IMR-90 (cell line): ENCODE results near the gene ZNF821. TPM values are rescaled to one million over a fixed set of nuclear protein-coding genes. Genes with fewer than 3 reads are reported as not detected.
A peak's percentile ranks its signal among the peaks of the same experiment; 100 is the strongest.

ENCODE experiments used
- ATAC-seq: fragments of 200-7000 bp; cut with Tn5 transposase; 2 replicates; pipeline ENCODE4 v1.9.1; 2020; ENCODE audit warnings: low read depth, mild to moderate bottlenecking, moderate library complexity
- BruUV-seq: library from RNA; stranded (reverse); fragments of 400-500 nt; replicated peaks from 2 replicates; lab custom pipeline; 2021; lab: Mats Ljungman, UMichigan
- CTCF ChIA-PET: fragments of 300-600 bp; formaldehyde crosslinking; extraction: SDS; loops from one replicate; lab custom pipeline; 2021; ENCODE audit warnings: antibody characterized with exemption; lab: Yijun Ruan, JAX
- POLR2A ChIA-PET: fragments of 300-600 bp; sonication (Branson Sonifier 250); formaldehyde crosslinking; loops from one replicate; lab custom pipeline; 2022; ENCODE audit warnings: antibody characterized with exemption; ENCODE audit not compliant: unreplicated experiment; lab: Charles Lee
- DNase-seq: peaks from one replicate; pipeline ENCODE4 v3.0.0; 2013
- H2AFZ ChIP-seq: replicated peaks from 2 replicates; pipeline ENCODE3; 2013; ENCODE audit warnings: low read length, mild to moderate bottlenecking; ENCODE audit not compliant: poor library complexity
- H2AK5ac ChIP-seq: 2 replicates; pipeline ENCODE4 v1.6.1; 2013; ENCODE audit warnings: low read depth, low read length, inconsistent platforms
- H2AK9ac ChIP-seq: replicated peaks from 2 replicates; pipeline ENCODE3; 2013; ENCODE audit warnings: mild to moderate bottlenecking, low read depth, low read length, moderate library complexity; ENCODE audit not compliant: poor library complexity
- H2BK120ac ChIP-seq: 2 replicates; pipeline ENCODE4 v1.6.1; 2013; ENCODE audit warnings: low read depth, low read length, inconsistent platforms
- H2BK15ac ChIP-seq: 3 replicates; pipeline ENCODE4 v1.6.1; 2013; ENCODE audit warnings: low read depth, low read length, inconsistent platforms
- H2BK20ac ChIP-seq: 2 replicates; pipeline ENCODE4 v1.6.1; 2013; ENCODE audit warnings: low read depth, mild to moderate bottlenecking, inconsistent platforms, low read length, moderate library complexity
- H2BK5ac ChIP-seq: 2 replicates; pipeline ENCODE4 v1.6.1; 2013; ENCODE audit warnings: mild to moderate bottlenecking, low read depth, low read length, inconsistent platforms; ENCODE audit not compliant: poor library complexity, severe bottlenecking
- H3K14ac ChIP-seq: replicated peaks from 2 replicates; pipeline ENCODE4 v1.6.1; 2013; ENCODE audit warnings: low read depth, low read length, inconsistent platforms
- H3K18ac ChIP-seq: 2 replicates; pipeline ENCODE4 v1.6.1; 2013; ENCODE audit warnings: low read depth, low read length, control low read depth
- H3K23ac ChIP-seq: 2 replicates; pipeline ENCODE4 v1.6.1; 2013; ENCODE audit warnings: low read depth, low read length, inconsistent platforms
- H3K27ac ChIP-seq: 2 replicates; pipeline ENCODE4 v1.5.1; 2013; ENCODE audit warnings: mild to moderate bottlenecking, control low read depth, low read length; ENCODE audit not compliant: insufficient read depth
- H3K27me3 ChIP-seq: 2 replicates; pipeline ENCODE4 v1.6.1; 2013; ENCODE audit warnings: low read length; ENCODE audit not compliant: control insufficient read depth, insufficient read depth
- H3K36me3 ChIP-seq: 2 replicates; pipeline ENCODE4 v1.6.1; 2013; ENCODE audit warnings: low read length, mixed read lengths; ENCODE audit not compliant: control insufficient read depth, insufficient read depth
- H3K4ac ChIP-seq: 2 replicates; pipeline ENCODE4 v1.6.1; 2013; ENCODE audit warnings: low read depth, low read length, inconsistent platforms
- H3K4me1 ChIP-seq: 2 replicates; pipeline ENCODE4 v1.6.1; 2013; ENCODE audit warnings: low read length, mixed read lengths; ENCODE audit not compliant: control insufficient read depth, insufficient read depth
- H3K4me2 ChIP-seq: 2 replicates; pipeline ENCODE4 v1.6.1; 2013; ENCODE audit warnings: low read depth, mild to moderate bottlenecking, control low read depth, low read length, moderate library complexity
- H3K4me3 ChIP-seq: 2 replicates; pipeline ENCODE4 v1.5.1; 2013; ENCODE audit warnings: low read depth, mild to moderate bottlenecking, control low read depth, low read length, moderate library complexity; ENCODE audit not compliant: insufficient read depth
- H3K56ac ChIP-seq: 2 replicates; pipeline ENCODE4 v1.6.1; 2013; ENCODE audit warnings: low read length, inconsistent platforms; ENCODE audit not compliant: insufficient read depth; ENCODE audit errors: extremely low read depth
- H3K79me1 ChIP-seq, 2 experiments: 2 replicates each; pipeline ENCODE4 v1.6.1; 2013; ENCODE audit warnings: low read length in 2 of 2, inconsistent platforms in 1 of 2, low read depth in 1 of 2
- H3K9ac ChIP-seq: 2 replicates; pipeline ENCODE4 v1.6.1; 2013; ENCODE audit warnings: low read depth, low read length, control low read depth
- H3K9me1 ChIP-seq: 2 replicates; pipeline ENCODE4 v1.6.1; 2013; ENCODE audit warnings: low read length, inconsistent platforms; ENCODE audit not compliant: insufficient read depth
- H3K9me3 ChIP-seq: 2 replicates; pipeline ENCODE4 v1.6.1; 2013; ENCODE audit warnings: low read length; ENCODE audit not compliant: control insufficient read depth, insufficient read depth
- H4K20me1 ChIP-seq: 2 replicates; pipeline ENCODE4 v1.6.1; 2013; ENCODE audit warnings: low read length, inconsistent platforms; ENCODE audit not compliant: insufficient read depth
- H4K5ac ChIP-seq: 2 replicates; pipeline ENCODE4 v1.6.1; 2013; ENCODE audit warnings: mild to moderate bottlenecking, low read depth, low read length, control low read depth
- H4K8ac ChIP-seq, 2 experiments: 2 replicates each; pipeline ENCODE4 v1.6.1; 2013; ENCODE audit warnings: low read depth in 2 of 2, low read length in 2 of 2, control low read depth in 1 of 2, inconsistent platforms in 1 of 2
- H4K91ac ChIP-seq: 2 replicates; pipeline ENCODE4 v1.6.1; 2013; ENCODE audit warnings: low read depth, low read length, inconsistent platforms; ENCODE audit not compliant: insufficient read depth
- ELK1 ChIP-seq: fragments of 150-350 bp; IDR thresholded peaks from 2 replicates; pipeline ENCODE4 v1.6.1; 2016; ENCODE audit warnings: low read depth, mild to moderate bottlenecking, low read length, moderate library complexity, borderline replicate concordance
- MAFK ChIP-seq: IDR thresholded peaks from 2 replicates; pipeline ENCODE4 v1.6.1; 2012; ENCODE audit warnings: low read depth, low read length, improper control_type of control experiment
- RAD21 ChIP-seq: IDR thresholded peaks from 2 replicates; pipeline ENCODE4 v1.6.1; 2012; ENCODE audit warnings: low read length, improper control_type of control experiment
- WGBS, 2 experiments: methylation state at CpG; one replicate each; pipeline versions ENCODE4 v1.1.5 to v1.1.7; 2013; ENCODE audit warnings: missing lambda C conversion rate in 2 of 2; ENCODE audit not compliant: insufficient read length in 1 of 2; ENCODE audit errors: extremely low coverage in 2 of 2; 5-methylcytosine and 5-hydroxymethylcytosine counted together
- dilution Hi-C: fragments of 300-500 bp; cut with HindIII; formaldehyde crosslinking; loops from one replicate; pipeline ENCODE4 v1.14.3; 2018; ENCODE audit warnings: low sequenced_read_pairs; ENCODE audit not compliant: unreplicated experiment
- in situ Hi-C: fragments of 300-500 bp; cut with MboI; formaldehyde crosslinking; loops from 3 replicates; pipeline ENCODE4 v1.14.3; 2019; ENCODE audit warnings: low sequenced_read_pairs, inconsistent platforms, mixed read lengths
- intact Hi-C: fragments of 100-400 bp; cut with micrococcal nuclease; formaldehyde crosslinking; loops from 2 replicates; pipeline ENCODE4 v1.10.0; 2022
- polyA plus RNA-seq, 3 experiments: library from polyadenylated mRNA; depleted of rRNA; stranded (reverse); fragments of >200 nt; gene quantifications; 2 replicates each; pipeline ENCODE4 v1.2.3, GENCODE V29; 2012; ENCODE audit warnings: low replicate concordance in 1 of 3
- total RNA-seq: library from RNA; depleted of rRNA; stranded (reverse); fragments of >200 nt; gene quantifications from 2 replicates; pipeline ENCODE4 v1.2.3, GENCODE V29; 2012

Gene ZNF821
- total and polyA plus RNA-seq, 2 of the 4 experiments (the other 2 are of a cell fraction) = 5.9 to 6.0 TPM

DNA sequence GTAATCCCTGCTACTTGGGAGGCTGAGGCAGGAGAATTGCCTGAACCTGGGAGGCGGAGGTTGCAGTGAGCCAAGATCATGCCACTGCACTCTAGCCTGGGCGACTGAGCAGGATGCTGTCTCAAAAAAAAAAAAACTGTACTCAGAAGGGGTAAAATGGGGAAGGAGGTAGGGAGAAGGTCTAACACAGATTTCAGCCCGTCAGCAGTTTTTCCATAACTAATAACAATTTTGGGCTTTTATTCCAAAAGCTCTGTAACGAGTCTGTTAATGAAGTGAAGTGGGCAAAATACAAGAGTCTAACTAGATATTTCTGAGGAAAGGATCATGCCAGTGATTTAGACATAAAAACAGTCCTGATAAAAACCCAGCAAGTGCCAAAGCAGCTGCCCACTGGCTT, 10.8 kb downstream of the ZNF821 start:
- no peak overlapping the region for H4K8ac ChIP-seq
- CTCF ChIA-PET = interaction anchor here (2.4 kb wide), 1 partner anchor 9 kb away, joined by 10 read pairs; no protein-coding TSS in a partner anchor

More for the DNA sequence above, 10.8 kb downstream of the ZNF821 start:
- H2BK20ac ChIP-seq = no peak overlapping the region
- peaks cover 17% of the 10 kb centered on the region for H3K36me3 ChIP-seq
- TF ChIP-seq RAD21 (no peak), MAFK (peak; percentile 57), ELK1 (no peak)
- POLR2A ChIA-PET = no interaction called here
- no peak overlapping the region for H2BK15ac ChIP-seq
- no peaks in the 10 kb centered on the region for H4K20me1 ChIP-seq
- H3K14ac ChIP-seq = no peak overlapping the region
- dilution Hi-C loops = no loop called here
- no peak overlapping the region for H3K9ac ChIP-seq
- H3K4me3 ChIP-seq = no peak overlapping the region
- 100% methylated on average over 1 of the region's 4 CpGs; no CpG with 5 or more reads in 1 of the 2 experiments for WGBS, 2 experiments
- ATAC-seq (no peak), DNase-seq (no peak)
- H3K4ac ChIP-seq = no peak overlapping the region
- no peaks in the 10 kb centered on the region for H3K9me1 ChIP-seq
- H3K4me2 ChIP-seq = no peak overlapping the region
- H3K4me1 ChIP-seq = no peaks in the 10 kb centered on the region
- no TSS peak for BruUV-seq
- H2BK5ac ChIP-seq = no peak overlapping the region
- no peak overlapping the region for H2AK5ac ChIP-seq
- H3K18ac ChIP-seq = no peak overlapping the region
- no peak overlapping the region for H3K23ac ChIP-seq
- no peak overlapping the region for H4K5ac ChIP-seq
- no peak overlapping the region for H2BK120ac ChIP-seq
- H2AK9ac ChIP-seq = no peak overlapping the region
- intact Hi-C loops = no loop called here
- no peaks in the 10 kb centered on the region for H3K9me3 ChIP-seq
- in situ Hi-C loops = no loop called here
- no peaks in the 10 kb centered on the region for H3K27me3 ChIP-seq
- H3K79me1 ChIP-seq = peaks cover 0 to under 1% of the 10 kb centered on the region in 2 experiments; a peak in 1 of 4 replicates
- H4K91ac ChIP-seq = no peak overlapping the region
- no peak overlapping the region for H3K27ac ChIP-seq
- no peak overlapping the region for H3K56ac ChIP-seq
- no peak overlapping the region for H2AFZ ChIP-seq
